Subcutaneous adipose tissue (tissue), 4 donors: ENCODE results near the gene ITSN1. TPM values are rescaled to one million over a fixed set of nuclear protein-coding genes. Genes with fewer than 3 reads are reported as not detected.

Experiments
- CTCF ChIP-seq: fragments of 450-650 bp; IDR thresholded peaks from one replicate; pipeline ENCODE4 v1.5.1; 2016; ENCODE audit warnings: low read depth, mild to moderate bottlenecking, control low read depth, antibody characterized with exemption, moderate library complexity
- total RNA-seq, 4 donors: library from RNA; depleted of rRNA; stranded (reverse); fragments of >200 nt; gene quantifications; one replicate each; pipeline ENCODE4 v1.1.0, GENCODE V29; 2016

The ITSN1 gene
- total RNA-seq, 4 donors from 2014 or later: 110 to 241 (median 116) TPM

GRCh38 chr21:33870768-33871167 is 228.5 kb downstream of the ITSN1 start:
- no peak for TF ChIP-seq CTCF

GRCh38 chr21:33871171-33871570 is 228.9 kb downstream of the ITSN1 start:
- no peak for TF ChIP-seq CTCF

GRCh38 chr21:33872881-33873515 is 230.7 kb downstream of the ITSN1 start:
- no peak for TF ChIP-seq CTCF

- no peak for TF ChIP-seq CTCF
These were observed 231.9 kb downstream of the ITSN1 start for GRCh38 chr21:33874161-33874560.

GRCh38 chr21:33875026-33875695 is 232.9 kb downstream of the ITSN1 start:
- no peak for TF ChIP-seq CTCF

- no peak for TF ChIP-seq CTCF
These were observed 236.5 kb downstream of the ITSN1 start for GRCh38 chr21:33878824-33879223.

- TF ChIP-seq CTCF: no peak
These were observed 238.3 kb downstream of the ITSN1 start for GRCh38 chr21:33880626-33881025.
